Choroid plexus epithelial cell (primary cell): Measurements from ENCODE around the gene PIGM.

Experiments used
- DNase-seq: peaks from one replicate; pipeline ENCODE4 v3.0.0-alpha.2; 2010; ENCODE audit warnings: low read depth
- H3K4me3 ChIP-seq: 2 replicates; pipeline ENCODE4 v1.5.1; 2011; ENCODE audit warnings: low read depth, mild to moderate bottlenecking, control low read depth, low read length, moderate library complexity
- CTCF ChIP-seq: conservative IDR thresholded peaks from 2 replicates; pipeline ENCODE4 v1.5.1; 2011; ENCODE audit warnings: low read depth, mild to moderate bottlenecking, control low read depth, inconsistent platforms, low read length, moderate library complexity

The PIGM gene

GRCh38 chr1:160068225-160068624 lies 36.4 kb upstream of the PIGM start:
- TF ChIP-seq CTCF = no peak
- no peak for DNase-seq
- H3K4me3 ChIP-seq = no peak overlapping the region

- TF ChIP-seq CTCF = no peak
- no peak for DNase-seq
- H3K4me3 ChIP-seq = no peak overlapping the region
Observed at GRCh38 chr1:160066829-160067745, 35.3 kb upstream of the PIGM start.

- H3K4me3 ChIP-seq = no peak overlapping the region
- DNase-seq = no peak
- no peak for TF ChIP-seq CTCF
Observed at GRCh38 chr1:160064746-160065145, 33.0 kb upstream of the PIGM start.

GRCh38 chr1:160064164-160064563 lies 32.4 kb upstream of the PIGM start:
- no peak for DNase-seq
- no peak for TF ChIP-seq CTCF
- no peak overlapping the region for H3K4me3 ChIP-seq

GRCh38 chr1:160063176-160063575 lies 31.4 kb upstream of the PIGM start:
- H3K4me3 ChIP-seq = no peak overlapping the region
- TF ChIP-seq CTCF = no peak
- no peak for DNase-seq

- DNase-seq = no peak
Observed at GRCh38 chr1:160062230-160062532, 30.4 kb upstream of the PIGM start.

More at GRCh38 chr1:160062230-160062532, 30.4 kb upstream of the PIGM start:
- TF ChIP-seq CTCF = no peak
- no peak overlapping the region for H3K4me3 ChIP-seq
